ENCODE results near the gene PARP14.

The PARP14 gene

GRCh38 chr3:122680475-122681283, at the start of gene PARP14:
Gene PARP14, plus strand, starts transcription at chr3:122680839. Its CDS starts 45 bp downstream, at chr3:122680884.
- Histone ChIP-seq H3K27me3 (replicated peaks) (no peaks in the 10 kb centered on the region), H3K4me3 (ENCODE audit: low read depth, low read length) (peak within 1 kb of the TSS; percentile 84), H3K36me3 (replicated peaks) (no peaks in the 10 kb centered on the region), H3K27ac (peak within 1 kb of the TSS; percentile 39)
- peak; percentile 21 for TF ChIP-seq CTCF (IDR thresholded peaks at IDR 0.05; ENCODE audit: low read depth, low read length, missing control alignments)
- DNase-seq: peak; percentile 63
- in situ Hi-C loops (cut with HindIII; ENCODE audit: low pct_ligation_motif_present, low sequenced_read_pairs): no loop called here

- DNase-seq: peak; percentile 78
- no peaks in the 10 kb centered on the region for H3K36me3 ChIP-seq (replicated peaks)
- in situ Hi-C loops (cut with HindIII; ENCODE audit: low pct_ligation_motif_present, low sequenced_read_pairs): no loop called here
Observed at GRCh38 chr3:122635789-122636188, 44.9 kb upstream of the PARP14 start.

GRCh38 chr3:122636697-122637096, 43.9 kb upstream of the PARP14 start:
- in situ Hi-C loops (cut with HindIII; ENCODE audit: low pct_ligation_motif_present, low sequenced_read_pairs): no loop called here
- DNase-seq: no peak
- no peak overlapping the region for H3K4me3 ChIP-seq (ENCODE audit: low read depth, low read length)
- no peak for TF ChIP-seq CTCF (IDR thresholded peaks at IDR 0.05; ENCODE audit: low read depth, low read length, missing control alignments)
- H3K27me3 ChIP-seq (replicated peaks): no peaks in the 10 kb centered on the region
- no peak overlapping the region for H3K27ac ChIP-seq
- no peaks in the 10 kb centered on the region for H3K36me3 ChIP-seq (replicated peaks)

More at GRCh38 chr3:122635789-122636188, 44.9 kb upstream of the PARP14 start:
- TF ChIP-seq CTCF (IDR thresholded peaks at IDR 0.05; ENCODE audit: low read depth, low read length, missing control alignments): no peak
- Histone ChIP-seq H3K27me3 (replicated peaks) (no peaks in the 10 kb centered on the region), H3K27ac (no peak overlapping the region), H3K4me3 (ENCODE audit: low read depth, low read length) (no peak overlapping the region)

- in situ Hi-C loops (cut with HindIII; ENCODE audit: low pct_ligation_motif_present, low sequenced_read_pairs): no loop called here
- no peak for DNase-seq
- no peaks in the 10 kb centered on the region for H3K36me3 ChIP-seq (replicated peaks)
Observed at GRCh38 chr3:122640437-122640999, 40.1 kb upstream of the PARP14 start.

GRCh38 chr3:122642935-122643334, 37.7 kb upstream of the PARP14 start:
- DNase-seq: no peak
- H3K27me3 ChIP-seq (replicated peaks): no peaks in the 10 kb centered on the region

More at GRCh38 chr3:122640437-122640999, 40.1 kb upstream of the PARP14 start:
- Histone ChIP-seq H3K27ac (no peak overlapping the region), H3K4me3 (ENCODE audit: low read depth, low read length) (no peak overlapping the region), H3K27me3 (replicated peaks) (no peaks in the 10 kb centered on the region)
- TF ChIP-seq CTCF (IDR thresholded peaks at IDR 0.05; ENCODE audit: low read depth, low read length, missing control alignments): no peak

More at GRCh38 chr3:122642935-122643334, 37.7 kb upstream of the PARP14 start:
- in situ Hi-C loops (cut with HindIII; ENCODE audit: low pct_ligation_motif_present, low sequenced_read_pairs): no loop called here
- no peak overlapping the region for H3K4me3 ChIP-seq (ENCODE audit: low read depth, low read length)
- H3K27ac ChIP-seq: no peak overlapping the region
- no peak for TF ChIP-seq CTCF (IDR thresholded peaks at IDR 0.05; ENCODE audit: low read depth, low read length, missing control alignments)
- H3K36me3 ChIP-seq (replicated peaks): no peaks in the 10 kb centered on the region
